HG03469 (cell line): ENCODE measurements around the gene IQGAP2.
"Not testable (repeated sequence)": the region's sequence is repeated elsewhere in the genome, so short reads cannot be mapped to it uniquely, and the experiment has no call there.

ENCODE experiments used
- ATAC-seq: cut with Tn5 transposase; IDR thresholded peaks from one replicate; pipeline ENCODE4 v1.9.1; 2021; ENCODE audit warnings: mild to moderate bottlenecking, moderate library complexity, moderate number of reproducible peaks; ENCODE audit not compliant: unreplicated experiment

IQGAP2 gene, protein sequence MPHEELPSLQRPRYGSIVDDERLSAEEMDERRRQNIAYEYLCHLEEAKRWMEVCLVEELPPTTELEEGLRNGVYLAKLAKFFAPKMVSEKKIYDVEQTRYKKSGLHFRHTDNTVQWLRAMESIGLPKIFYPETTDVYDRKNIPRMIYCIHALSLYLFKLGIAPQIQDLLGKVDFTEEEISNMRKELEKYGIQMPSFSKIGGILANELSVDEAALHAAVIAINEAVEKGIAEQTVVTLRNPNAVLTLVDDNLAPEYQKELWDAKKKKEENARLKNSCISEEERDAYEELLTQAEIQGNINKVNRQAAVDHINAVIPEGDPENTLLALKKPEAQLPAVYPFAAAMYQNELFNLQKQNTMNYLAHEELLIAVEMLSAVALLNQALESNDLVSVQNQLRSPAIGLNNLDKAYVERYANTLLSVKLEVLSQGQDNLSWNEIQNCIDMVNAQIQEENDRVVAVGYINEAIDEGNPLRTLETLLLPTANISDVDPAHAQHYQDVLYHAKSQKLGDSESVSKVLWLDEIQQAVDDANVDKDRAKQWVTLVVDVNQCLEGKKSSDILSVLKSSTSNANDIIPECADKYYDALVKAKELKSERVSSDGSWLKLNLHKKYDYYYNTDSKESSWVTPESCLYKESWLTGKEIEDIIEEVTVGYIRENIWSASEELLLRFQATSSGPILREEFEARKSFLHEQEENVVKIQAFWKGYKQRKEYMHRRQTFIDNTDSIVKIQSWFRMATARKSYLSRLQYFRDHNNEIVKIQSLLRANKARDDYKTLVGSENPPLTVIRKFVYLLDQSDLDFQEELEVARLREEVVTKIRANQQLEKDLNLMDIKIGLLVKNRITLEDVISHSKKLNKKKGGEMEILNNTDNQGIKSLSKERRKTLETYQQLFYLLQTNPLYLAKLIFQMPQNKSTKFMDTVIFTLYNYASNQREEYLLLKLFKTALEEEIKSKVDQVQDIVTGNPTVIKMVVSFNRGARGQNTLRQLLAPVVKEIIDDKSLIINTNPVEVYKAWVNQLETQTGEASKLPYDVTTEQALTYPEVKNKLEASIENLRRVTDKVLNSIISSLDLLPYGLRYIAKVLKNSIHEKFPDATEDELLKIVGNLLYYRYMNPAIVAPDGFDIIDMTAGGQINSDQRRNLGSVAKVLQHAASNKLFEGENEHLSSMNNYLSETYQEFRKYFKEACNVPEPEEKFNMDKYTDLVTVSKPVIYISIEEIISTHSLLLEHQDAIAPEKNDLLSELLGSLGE (N-terminal part only)

DNA sequence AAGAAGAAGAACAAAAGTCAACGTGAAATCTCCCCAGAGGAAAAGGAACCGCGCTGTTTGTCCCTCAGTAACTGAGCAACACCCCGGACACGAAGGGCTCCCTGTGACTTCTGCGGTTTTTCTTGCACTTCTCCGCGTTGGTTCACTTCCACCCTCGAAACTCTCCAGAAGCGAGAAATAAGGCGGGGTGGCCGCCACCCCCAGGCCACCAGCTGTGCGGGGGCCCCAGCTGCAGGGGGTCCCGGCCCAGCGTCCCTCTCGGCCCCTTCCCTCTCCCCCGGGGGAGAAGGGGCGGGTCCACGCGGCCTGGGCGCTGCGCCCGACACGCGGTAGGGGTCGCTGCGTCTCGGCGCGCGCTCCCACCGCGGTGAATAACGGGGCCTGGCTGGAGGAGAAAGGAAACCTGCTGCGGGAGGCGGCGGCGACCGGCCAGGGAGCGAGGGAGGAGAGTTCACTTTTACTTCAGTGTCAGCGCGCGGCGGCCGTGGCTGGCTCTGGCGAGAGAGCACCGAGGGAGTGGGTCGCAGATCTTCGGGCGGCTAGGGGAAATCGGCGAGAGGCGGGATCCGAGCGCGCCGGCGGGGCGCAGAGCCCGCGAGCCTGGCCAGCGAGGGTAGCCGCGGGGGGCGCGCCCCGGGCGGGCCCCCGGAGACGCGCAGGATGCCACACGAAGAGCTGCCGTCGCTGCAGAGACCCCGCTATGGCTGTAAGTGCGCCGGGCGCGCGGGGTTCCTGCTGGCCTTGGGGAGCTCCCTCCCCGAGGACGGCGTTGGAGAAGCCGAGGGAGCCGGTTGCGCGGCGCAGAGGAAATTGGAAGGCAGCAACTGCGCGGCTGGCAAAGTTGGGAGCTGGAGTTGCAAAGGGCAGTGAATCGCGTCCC, at the start of gene IQGAP2:
Gene IQGAP2, plus strand, starts transcription at position 400 of the 880 bp plus-strand sequence. Its CDS starts 261 bp downstream, at position 661.
- peak; percentile 28 for ATAC-seq

DNA sequence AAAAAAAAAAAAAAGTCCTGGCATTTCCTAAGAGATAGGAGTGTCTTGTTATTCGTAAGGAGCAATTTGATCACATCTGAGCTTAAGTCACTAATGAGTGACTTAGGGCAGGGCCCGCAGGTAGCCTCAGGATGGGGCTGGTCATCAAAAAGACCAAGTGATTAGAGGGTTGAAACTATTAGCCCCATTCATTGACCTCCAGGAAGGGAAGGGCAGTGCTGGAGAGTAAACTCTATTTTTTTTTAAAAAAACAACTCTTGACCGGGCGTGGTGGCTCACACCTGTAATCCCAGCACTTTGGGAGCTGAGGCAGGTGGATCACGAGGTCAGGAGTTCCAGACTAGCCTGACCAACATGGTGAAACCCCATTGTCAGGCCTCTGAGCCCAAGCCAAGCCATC, 46.2 kb upstream of the IQGAP2 start:
- ATAC-seq, result no peak

DNA sequence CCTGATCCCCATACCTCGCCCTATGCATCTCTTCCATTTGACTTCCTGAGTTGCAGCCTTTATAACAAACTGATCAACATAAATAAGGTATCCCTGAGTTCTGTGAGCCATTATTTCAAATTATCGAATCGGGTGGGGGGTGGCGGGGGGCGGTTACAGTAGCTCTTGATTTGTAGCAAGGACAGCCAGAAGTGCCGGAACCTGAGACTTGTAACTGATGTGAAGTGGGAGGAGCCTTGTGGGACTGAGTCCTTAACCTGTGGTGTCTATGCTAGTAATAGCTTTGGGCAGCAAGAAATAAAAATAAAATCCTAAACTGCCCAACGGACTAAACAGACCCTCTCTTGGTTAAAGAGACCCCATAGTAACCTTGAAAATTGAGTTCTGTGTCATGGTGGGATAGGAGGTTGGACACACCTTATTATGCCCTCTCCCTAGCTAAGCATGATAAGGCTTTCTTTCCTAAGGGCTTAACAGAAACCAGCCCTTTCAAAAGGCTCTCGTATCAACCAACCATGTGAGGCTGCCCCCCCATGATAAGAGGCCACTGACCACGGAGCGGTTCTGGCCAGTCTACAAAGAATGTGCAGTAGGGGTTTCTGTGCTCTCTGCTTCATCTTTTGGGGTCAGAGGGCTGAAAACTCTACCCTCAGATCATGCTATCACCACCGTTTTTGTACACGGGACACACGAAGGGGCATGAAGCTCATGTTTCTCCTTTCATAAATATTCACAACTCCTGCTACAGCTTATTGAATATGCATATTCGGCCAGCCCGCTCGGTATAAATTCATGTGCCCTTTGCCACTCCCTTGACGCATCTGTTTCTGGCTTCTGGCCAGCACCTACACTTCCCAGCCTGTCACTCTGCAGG, 39.5 kb upstream of the IQGAP2 start:
- no peak for ATAC-seq

DNA sequence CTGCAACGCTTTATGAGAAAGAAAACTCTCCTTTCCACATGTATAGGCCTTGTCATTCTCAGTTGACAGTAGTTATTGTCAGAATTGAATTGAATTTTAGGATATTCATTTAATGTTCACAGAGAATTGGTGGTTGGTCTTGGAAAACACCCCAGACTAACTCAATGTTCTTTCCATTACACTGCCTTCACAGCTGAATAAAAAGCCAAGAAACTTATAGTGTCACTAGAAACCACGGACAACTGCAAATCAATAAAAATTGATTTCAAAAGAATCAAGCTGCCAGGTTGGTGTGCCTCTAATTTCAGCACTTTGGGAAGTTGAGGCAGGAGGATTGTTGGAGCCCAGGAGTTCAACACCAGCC, 38.9 kb upstream of the IQGAP2 start:
- no peak for ATAC-seq

DNA sequence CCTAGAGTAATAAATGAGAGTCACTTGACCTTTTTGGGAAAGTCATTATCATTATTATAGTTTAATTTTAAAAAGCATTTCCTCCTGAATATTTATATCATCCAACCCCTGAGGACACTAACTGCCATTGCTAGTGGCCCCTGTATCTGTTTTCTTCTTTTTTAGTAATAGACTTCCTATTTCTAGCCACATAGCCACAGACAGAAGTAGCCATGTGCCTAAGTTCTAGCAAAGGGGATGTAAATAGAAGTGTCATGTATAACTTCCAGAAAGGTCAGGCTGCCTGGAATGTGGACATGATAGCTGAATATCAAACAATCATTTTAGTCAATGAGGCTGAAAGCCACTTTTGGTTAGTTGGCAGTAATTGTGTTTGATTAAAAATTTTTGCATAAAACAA, 37.5 kb upstream of the IQGAP2 start:
- no peak for ATAC-seq

DNA sequence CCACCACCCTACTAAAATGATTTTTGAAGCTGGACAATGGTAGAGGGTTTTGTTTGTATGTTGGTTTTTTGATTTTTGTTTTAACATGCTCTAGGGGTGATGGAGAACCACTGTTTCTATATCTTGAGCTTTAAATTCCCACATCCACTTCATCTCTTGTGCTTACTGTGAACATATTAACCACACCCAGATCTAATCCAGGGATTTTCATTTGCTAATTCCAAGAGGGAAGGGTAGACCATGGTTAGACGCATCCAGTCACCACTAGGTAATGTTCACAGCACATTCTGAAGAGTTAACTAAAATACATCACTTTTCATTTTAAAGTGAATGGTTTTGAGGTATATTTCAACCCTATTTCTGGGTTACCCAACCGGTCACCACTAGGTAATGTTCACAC, 36.5 kb upstream of the IQGAP2 start:
- ATAC-seq, result no peak

DNA sequence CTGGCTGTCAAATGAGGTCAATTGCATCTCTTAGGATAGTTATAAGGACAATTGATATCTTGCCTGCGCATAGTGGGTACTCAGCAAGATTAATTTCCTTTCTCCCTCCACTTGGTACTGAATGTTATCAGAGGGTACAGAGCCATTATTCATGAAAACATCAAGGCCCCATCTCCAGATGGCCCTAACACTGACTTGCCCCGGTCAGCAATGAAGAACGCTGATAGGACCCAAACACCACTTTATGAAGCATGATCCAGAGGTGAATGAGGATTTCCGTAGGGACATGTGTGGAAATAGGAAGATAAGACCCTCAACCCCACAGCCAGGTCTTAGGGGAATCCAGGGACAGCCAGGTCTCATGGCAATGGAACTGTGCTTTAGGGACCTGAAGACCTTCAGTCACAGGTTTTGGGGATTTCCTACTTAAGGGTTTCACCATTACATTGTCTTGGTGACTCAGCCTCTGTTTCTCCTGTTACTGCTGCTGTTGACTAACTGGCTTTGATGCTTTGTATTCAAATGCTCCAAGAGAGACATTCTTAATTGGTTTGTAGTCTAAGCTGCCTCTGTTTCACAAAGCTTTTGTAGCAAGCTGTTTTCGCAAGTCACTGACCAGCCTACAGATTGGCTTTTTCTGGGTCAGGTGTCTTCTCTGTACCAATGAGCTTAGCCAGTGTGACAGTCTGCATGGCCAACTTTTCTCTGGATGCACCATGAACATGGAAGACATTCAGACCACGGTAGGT, 35.3 kb upstream of the IQGAP2 start:
- peak; percentile 50 for ATAC-seq

DNA sequence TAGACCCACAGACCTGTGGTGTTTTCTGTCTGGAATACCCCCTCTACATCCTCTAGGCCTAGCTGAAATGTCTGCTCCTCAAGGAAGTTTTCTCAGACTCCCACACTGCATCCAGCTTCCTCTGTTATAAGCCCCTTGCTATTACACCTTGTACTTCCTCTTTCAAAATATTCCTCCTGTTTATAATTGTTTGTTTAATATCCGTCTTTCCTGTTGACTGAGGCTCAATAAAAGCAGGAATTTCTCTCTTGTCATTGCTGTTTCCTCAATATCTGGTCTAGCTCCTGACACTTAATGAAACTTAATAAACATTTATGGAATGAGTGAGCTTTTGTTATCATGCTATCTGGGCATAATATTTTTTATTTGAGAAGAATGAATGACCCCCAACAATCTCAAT, 34.1 kb upstream of the IQGAP2 start:
- no peak for ATAC-seq

DNA sequence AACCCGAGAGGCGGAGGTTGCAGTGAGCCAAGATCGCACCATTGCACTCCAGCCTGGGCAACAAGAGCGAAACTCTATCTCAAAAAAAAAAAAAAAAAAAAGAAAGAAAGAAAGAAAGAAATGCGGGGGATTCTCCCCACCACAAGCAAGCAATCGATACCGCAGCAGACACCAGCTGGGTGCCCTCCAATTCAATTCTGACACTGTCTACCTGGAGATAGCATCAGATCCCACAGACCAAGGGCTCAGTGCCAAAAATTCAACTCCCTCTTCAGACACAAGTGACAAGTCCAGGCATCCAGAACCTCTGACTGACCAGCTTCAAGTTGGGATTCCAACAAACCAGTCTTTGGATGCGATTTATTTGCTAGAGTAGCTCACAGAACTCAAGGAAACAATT, 33.4 kb upstream of the IQGAP2 start:
- ATAC-seq, result not testable (repeated sequence)

DNA sequence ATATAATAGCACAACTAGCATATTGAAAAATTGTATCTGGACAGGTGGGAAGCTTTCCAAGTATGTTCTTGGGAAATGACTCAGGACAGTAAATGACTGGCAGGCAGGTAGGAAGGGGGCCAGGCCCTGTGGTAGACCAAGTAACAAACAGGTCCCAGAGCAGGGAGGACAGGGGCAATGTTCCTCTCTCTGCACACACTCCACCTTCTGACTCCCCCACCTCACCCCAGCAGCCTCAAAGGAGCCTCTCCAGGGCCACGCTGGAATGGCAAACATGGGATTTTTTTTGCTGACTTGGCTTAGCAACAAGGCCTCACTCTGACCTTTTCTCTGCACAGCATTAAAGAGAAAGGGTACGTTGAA, 31.1 kb upstream of the IQGAP2 start:
- ATAC-seq, result no peak

DNA sequence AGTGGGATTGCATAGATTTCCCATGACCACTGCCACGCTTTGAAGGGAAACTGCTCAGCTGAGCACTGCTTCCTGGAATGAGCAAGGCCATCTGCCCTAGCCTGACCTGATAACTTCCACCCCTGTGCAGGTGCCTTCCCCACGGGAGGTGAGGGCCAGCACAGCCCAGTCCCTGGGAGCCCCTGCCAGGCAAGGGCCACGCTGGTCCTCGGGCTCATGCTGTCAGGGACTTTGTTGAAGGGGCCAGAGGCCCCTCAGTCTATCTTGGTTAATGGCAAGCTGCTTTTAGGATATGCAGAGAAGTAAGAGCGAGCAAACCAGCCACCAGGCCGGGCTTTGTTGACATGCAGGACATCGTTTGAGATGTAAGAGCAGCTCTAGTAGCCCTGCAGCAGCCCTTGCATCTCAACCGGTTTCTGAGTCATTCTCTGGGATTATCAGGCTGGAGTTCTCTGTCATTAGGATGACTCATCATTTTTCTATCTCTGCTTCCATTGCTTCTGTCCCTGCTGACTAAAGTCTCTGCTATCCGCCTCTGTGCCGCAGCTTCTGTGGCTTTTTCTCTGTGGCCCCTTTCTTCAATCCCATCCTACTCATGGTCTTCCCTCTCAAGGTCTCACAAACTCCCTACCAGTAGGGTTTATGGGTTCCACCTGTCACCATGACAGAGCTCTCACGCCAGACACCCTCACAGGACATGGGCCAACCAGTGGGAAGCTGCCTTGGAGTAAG, 30.6 kb upstream of the IQGAP2 start:
- ATAC-seq, result no peak

DNA sequence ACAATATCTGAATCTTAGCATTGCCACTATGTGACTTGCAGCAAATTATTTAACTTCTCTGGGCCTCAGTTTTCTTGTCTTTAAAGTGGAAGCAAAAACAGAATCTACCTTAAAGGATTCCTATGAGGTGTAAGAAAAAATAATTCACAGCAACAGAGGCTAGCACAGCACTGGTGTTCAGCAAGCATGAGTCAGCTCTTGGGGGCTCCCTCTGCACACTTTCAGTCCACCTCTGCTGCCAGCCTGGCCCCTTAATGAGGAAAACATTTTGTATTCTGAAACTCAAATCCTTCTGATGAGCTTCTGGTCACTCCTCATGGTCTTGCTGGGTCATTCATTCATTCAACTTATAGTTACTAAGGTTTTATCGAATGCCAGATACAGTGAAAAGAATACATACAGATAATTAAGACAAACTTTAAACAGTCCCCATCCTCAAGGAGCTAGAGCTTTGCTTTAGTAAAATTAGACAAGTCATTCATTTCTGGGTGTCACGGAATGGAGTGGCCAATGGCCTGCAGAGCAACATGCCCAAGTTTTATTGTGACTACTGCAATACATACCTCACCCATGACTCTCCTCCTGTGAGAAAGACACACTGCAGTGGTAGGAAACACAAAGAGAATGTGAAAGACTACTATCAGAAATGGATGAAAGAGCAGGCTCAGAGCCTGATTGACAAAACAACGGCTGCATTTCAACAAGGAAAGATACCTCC, 26.8 kb upstream of the IQGAP2 start:
- no peak for ATAC-seq

DNA sequence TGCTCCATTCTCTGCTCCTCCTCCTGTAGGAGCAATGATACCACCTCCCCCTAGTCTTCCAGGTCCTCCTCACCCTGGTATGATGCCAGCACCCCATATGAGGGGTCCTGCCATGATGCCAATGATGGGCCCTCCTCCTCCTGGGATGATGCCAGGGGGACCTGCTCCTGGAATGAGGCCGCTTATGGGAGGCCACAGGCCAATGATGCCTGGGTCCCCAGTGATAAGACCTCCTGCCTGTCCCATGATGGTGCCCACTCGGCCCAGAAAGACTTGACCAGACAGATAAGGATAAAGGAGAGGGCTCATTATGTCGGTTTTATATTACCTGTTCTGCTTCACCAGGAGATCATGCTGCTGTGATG, 26.2 kb upstream of the IQGAP2 start:
- ATAC-seq, result no peak

DNA sequence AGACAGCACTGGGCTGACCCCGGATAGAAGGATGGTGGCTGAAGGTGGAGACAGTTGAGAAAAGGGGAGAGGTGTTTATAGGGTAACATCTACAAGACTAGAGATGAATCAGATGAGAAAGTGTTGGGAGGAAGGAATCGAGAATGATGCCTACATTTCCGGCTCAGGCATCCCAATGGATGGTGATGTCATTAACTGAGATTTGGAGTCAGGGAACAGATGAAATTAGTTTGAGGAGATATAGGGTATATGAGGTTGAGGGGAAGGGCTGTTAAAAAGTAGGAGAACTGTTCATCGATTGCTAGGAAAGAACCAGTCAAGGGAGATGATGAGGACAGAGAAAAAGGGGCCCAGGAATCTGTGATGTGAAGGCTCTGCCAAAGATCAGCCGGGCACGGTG, 24.7 kb upstream of the IQGAP2 start:
- ATAC-seq, result no peak

DNA sequence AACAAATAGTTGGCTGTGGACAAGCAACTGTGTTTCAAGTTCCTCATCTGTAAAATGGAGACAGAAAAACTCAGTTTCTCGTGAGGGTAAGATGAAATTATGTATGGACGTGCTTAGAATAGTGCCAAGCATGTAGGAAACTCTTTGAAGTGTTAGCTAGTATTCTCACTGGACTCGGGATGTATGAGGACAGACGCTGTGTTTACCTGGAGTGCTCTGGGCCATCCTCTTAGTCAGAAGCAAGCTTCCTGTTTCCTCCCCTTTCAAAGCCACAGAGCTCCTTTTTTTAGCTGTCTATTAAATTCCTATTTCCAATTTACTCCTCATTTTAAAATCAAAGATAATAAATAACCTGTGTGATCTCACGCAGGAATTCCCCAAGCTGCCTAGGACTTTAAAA, 23.8 kb upstream of the IQGAP2 start:
- ATAC-seq, result no peak

DNA sequence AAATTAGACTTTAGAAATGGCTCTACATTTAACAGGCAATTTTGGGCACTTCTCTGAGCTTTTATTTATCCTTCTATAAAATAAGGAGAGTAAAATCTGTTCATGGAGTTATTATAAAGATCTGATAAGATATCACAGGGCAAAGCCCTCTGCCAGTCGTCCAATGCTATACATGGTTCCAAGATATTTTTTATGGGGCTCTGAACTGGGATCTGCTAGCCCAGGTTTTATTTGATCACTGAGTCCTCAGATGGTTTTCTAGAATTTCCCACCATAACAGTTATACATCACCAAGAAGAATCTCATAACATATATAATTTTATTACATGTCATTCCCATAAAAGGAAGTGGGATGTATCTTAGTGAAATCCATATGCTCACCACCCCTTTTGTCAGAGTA, 23.2 kb upstream of the IQGAP2 start:
- no peak for ATAC-seq

DNA sequence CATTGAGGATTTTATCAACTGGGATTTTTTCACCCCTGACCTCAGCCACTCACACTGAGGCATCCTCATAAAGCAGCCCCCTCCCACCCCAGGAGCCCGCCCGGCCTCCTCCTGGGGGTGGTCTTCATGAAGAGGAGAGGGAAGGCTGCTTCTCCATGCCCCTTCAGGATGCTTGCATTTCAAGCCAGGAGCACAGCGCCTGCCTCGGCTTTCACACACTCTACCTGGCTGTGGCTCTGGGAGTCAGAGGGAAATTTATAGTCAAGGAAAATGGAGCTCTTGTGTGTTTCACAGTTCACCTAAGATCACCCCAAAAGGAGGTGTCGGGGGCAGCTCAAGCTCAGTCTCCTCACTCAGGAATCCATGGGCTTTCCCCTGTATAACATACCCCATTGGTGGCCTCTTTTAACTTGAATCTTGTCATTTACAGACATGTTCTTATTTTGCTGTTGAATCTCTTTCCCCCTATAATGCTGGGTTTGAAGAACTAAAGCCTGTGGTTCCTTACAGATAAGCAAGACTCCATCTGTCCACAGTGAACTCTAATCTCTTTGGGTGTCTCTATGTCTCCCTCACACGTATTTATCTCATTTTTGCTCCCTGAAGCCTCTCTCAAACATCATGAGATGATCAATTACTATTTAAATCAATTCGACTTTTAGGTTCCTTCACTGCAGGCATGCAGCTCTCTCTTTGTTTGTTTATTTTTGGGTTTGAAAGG, 22.6 kb upstream of the IQGAP2 start:
- no peak for ATAC-seq
